SK-N-SH treated with all-trans-retinoic acid at 6 μM for 48 hours (cell line): ENCODE measurements around the gene SMAD3.
A peak's percentile ranks its signal among the peaks of the same experiment; 100 is the strongest.
"Not testable (repeated sequence)": the region's sequence is repeated elsewhere in the genome, so short reads cannot be mapped to it uniquely, and the experiment has no call there.

Source experiments
- ATAC-seq: fragments of 200-7000 bp; cut with Tn5 transposase; 3 replicates; pipeline ENCODE4 v1.9.1; 2020; ENCODE audit warnings: mild to moderate bottlenecking, moderate library complexity
- ARNTL ChIP-seq: fragments of 450-650 bp; formaldehyde crosslinking; IDR thresholded peaks from 2 replicates; pipeline ENCODE4 v1.5.0; 2020; ENCODE audit warnings: low read depth, mild to moderate bottlenecking, moderate library complexity, borderline replicate concordance
- CSDC2 ChIP-seq: fragments of 250-450 bp; sonication (Bioruptor Pico); IDR thresholded peaks from 2 replicates; pipeline ENCODE4 v1.5.0; 2020; ENCODE audit warnings: mild to moderate bottlenecking, moderate library complexity
- ISL1 ChIP-seq: fragments of 250-450 bp; sonication (Bioruptor Pico); IDR thresholded peaks from 2 replicates; pipeline ENCODE4 v2.1.2; 2022; ENCODE audit warnings: mild to moderate bottlenecking, moderate library complexity
- PPARA ChIP-seq: fragments of 250-450 bp; sonication (Bioruptor Pico); IDR thresholded peaks from 2 replicates; pipeline ENCODE4 v1.5.0; 2020; ENCODE audit warnings: mild to moderate bottlenecking, borderline replicate concordance
- RARB ChIP-seq: fragments of 250-450 bp; sonication (Bioruptor Pico); IDR thresholded peaks from 2 replicates; pipeline ENCODE4 v1.8.0; 2021; ENCODE audit warnings: mild to moderate bottlenecking, moderate library complexity
- TCF4 ChIP-seq: fragments of 250-450 bp; sonication (Bioruptor Pico); IDR thresholded peaks from 2 replicates; pipeline ENCODE4 v1.8.0; 2021; ENCODE audit warnings: mild to moderate bottlenecking, moderate library complexity, borderline replicate concordance
- ZC3H10 ChIP-seq: fragments of 250-450 bp; sonication (Bioruptor Pico); IDR thresholded peaks from 2 replicates; pipeline ENCODE4 v1.5.1; 2021; ENCODE audit warnings: mild to moderate bottlenecking, moderate library complexity
- ZFP3 ChIP-seq: fragments of 250-450 bp; sonication (Bioruptor Pico); IDR thresholded peaks from 2 replicates; pipeline ENCODE4 v1.5.0; 2020; ENCODE audit warnings: mild to moderate bottlenecking, moderate library complexity
- ZNF565 ChIP-seq: fragments of 450-650 bp; formaldehyde crosslinking; conservative IDR thresholded peaks from 2 replicates; pipeline ENCODE4 v1.5.0; 2020; ENCODE audit warnings: low read depth, mild to moderate bottlenecking, moderate library complexity
- ZNF70 ChIP-seq: fragments of 450-650 bp; formaldehyde crosslinking; IDR thresholded peaks from 2 replicates; pipeline ENCODE4 v1.5.0; 2020; ENCODE audit warnings: mild to moderate bottlenecking, moderate library complexity
- TF ChIP-seq, protein P1 (sequence below): fragments of 250-450 bp; sonication (Bioruptor Pico); IDR thresholded peaks from 2 replicates; pipeline ENCODE4 v1.8.0; 2021; ENCODE audit warnings: low read depth, mild to moderate bottlenecking, moderate library complexity, borderline replicate concordance
- TF ChIP-seq, protein P2 (sequence below): fragments of 250-450 bp; sonication (Bioruptor Pico); IDR thresholded peaks from 2 replicates; pipeline ENCODE4 v1.5.0; 2020; ENCODE audit warnings: mild to moderate bottlenecking, moderate library complexity
- TF ChIP-seq, protein P3 (sequence below): fragments of 250-450 bp; sonication (Bioruptor Pico); IDR thresholded peaks from 2 replicates; pipeline ENCODE4 v1.8.0; 2020; ENCODE audit warnings: mild to moderate bottlenecking, moderate library complexity, borderline replicate concordance

SMAD3 gene

DNA sequence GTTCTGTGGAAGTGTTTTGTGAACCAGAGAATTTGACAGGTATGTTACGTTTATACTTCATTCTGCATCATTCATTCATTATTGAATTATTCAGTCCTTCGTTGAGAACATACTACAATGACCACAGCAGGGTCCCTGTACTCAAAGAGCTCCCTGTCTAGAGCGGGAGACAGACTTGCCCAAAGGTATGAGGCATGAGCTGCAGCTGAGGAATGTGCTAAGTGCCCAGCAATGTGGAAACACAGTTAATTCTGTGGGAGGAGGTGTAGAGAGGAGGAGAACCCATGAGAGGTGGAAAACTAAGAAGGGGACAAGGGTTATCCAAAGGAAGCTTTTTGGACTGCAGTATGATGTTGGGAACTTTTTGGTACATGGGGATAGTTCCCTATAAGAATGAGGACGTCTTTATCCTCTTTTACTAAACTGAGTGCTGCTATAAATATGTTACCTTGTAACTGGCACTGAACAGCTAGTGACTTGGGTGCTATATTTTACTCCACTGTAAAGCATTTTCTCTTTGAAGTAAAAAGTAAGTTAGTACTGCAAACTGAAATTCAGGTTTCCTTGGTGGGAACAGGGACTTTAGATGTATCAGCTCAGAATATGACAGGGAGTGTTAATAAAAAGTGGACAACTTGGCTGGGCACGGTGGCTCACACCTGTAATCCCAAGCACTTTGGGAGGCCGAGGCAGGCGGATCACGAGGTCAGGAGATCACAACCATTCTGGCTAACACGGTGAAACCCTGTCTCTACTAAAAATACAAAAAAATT lies 5.7 kb downstream of the SMAD3 start:
- ATAC-seq, result no peak

DNA sequence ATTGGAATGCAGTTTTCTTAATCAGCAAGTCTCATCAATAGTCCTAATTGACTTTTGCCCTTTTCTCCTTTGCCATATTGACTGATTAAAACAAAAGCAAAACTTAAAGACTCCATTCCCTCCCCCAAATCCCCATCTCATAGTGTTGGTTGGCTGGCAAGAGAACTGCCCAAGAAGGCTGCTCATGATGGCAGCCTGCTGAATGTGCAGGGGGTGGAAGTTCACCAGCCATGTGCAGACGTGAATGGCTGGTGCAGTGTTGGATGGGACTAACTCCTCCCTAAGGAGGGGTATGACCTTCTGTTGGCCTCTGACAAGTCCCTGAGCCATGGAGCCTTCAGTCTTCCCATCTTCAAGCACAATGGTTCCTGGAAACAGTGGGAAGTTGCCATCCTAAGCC lies 7.0 kb downstream of the SMAD3 start:
- ATAC-seq, result no peak
- TF ChIP-seq ZC3H10 (CRISPR knock-in tag) (no peak), ARNTL (CRISPR knock-in tag) (no peak), ZNF565 (no peak), PPARA (CRISPR knock-in tag) (no peak)
- TF ChIP-seq, protein P1, sequence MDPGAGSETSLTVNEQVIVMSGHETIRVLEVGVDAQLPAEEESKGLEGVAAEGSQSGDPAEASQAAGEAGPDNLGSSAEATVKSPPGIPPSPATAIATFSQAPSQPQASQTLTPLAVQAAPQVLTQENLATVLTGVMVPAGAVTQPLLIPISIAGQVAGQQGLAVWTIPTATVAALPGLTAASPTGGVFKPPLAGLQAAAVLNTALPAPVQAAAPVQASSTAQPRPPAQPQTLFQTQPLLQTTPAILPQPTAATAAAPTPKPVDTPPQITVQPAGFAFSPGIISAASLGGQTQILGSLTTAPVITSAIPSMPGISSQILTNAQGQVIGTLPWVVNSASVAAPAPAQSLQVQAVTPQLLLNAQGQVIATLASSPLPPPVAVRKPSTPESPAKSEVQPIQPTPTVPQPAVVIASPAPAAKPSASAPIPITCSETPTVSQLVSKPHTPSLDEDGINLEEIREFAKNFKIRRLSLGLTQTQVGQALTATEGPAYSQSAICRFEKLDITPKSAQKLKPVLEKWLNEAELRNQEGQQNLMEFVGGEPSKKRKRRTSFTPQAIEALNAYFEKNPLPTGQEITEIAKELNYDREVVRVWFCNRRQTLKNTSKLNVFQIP (CRISPR knock-in tag), result no peak
- TF ChIP-seq, all 23 proteins: peak for 0

More for the DNA sequence above, 5.7 kb downstream of the SMAD3 start:
- no peak for TF ChIP-seq ZC3H10 (CRISPR knock-in tag)
- TF ChIP-seq, all 23 proteins: peak for 0

DNA sequence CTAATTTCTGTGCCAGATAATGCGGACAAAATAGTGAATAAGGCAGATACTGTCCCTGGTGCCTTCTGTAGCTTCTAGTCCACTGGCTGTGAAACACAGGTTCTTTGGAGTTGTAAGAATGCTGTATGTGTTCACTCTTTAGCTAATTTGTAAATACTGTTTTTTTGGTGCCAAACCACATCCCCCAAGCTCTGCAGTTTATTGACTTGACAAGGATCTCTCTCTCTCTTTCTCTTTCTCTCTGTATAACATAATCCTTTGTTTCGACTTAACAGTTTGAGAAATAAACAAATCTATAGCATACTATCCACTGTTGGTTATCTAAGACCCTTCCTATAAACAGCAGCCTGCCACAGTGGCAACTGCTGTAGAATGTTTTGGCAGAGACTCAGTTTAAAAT lies 7.6 kb downstream of the SMAD3 start:
- no peak for TF ChIP-seq RARB (CRISPR knock-in tag)
- TF ChIP-seq ZC3H10 (CRISPR knock-in tag), result 0 out of 2 replicates have a peak, but pooled peaks have one; percentile 10
- no peak for ATAC-seq

DNA sequence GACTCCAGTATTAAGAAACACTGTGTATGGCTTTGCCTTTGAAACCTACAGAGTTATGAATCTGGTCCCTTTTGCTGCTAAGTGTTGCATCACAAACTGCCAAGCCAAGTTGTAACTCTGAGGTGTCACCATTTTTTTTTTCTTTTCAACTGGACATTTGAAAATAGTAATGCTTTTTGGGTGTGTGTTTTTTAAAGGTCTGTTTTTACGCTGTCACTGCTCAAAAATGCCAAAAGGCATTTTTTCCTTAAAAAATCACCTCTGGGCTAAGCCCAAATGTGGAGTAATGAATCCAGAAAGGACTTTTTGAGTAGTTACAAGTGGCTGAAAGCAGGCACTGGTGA lies 9.5 kb downstream of the SMAD3 start:
- ATAC-seq, result no peak
- TF ChIP-seq, protein P2, sequence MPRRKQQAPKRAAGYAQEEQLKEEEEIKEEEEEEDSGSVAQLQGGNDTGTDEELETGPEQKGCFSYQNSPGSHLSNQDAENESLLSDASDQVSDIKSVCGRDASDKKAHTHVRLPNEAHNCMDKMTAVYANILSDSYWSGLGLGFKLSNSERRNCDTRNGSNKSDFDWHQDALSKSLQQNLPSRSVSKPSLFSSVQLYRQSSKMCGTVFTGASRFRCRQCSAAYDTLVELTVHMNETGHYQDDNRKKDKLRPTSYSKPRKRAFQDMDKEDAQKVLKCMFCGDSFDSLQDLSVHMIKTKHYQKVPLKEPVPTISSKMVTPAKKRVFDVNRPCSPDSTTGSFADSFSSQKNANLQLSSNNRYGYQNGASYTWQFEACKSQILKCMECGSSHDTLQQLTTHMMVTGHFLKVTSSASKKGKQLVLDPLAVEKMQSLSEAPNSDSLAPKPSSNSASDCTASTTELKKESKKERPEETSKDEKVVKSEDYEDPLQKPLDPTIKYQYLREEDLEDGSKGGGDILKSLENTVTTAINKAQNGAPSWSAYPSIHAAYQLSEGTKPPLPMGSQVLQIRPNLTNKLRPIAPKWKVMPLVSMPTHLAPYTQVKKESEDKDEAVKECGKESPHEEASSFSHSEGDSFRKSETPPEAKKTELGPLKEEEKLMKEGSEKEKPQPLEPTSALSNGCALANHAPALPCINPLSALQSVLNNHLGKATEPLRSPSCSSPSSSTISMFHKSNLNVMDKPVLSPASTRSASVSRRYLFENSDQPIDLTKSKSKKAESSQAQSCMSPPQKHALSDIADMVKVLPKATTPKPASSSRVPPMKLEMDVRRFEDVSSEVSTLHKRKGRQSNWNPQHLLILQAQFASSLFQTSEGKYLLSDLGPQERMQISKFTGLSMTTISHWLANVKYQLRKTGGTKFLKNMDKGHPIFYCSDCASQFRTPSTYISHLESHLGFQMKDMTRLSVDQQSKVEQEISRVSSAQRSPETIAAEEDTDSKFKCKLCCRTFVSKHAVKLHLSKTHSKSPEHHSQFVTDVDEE (CRISPR knock-in tag), result no peak
- TF ChIP-seq ZNF565 (no peak), TCF4 (CRISPR knock-in tag) (no peak), RARB (CRISPR knock-in tag) (no peak)

DNA sequence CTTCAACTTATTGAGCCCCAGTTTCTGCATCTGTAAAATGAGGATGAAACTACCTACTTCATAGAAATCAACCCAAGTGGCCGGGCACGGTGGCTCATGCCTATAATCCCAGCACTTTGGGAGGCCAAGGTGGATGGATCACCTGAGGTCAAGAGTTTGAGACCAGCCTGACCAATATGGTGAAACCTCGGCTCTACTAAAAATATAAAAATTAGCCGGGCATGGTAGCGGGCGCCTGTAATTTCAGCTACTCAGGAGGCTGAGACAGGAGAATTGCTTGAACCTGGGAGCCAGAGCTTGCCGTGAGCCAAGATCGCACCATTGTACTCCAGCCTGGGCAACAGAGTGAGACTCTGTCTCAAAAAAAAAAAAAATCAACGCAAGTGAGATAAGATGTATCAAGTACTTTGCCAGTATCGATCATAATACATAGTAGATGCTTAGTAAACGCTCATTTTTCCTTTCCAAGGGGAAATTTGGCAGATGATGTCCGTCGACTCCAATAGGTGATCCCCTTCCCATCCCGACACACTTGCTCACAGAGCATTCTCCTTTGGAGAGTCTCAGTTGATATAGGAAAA lies 10.2 kb downstream of the SMAD3 start:
- ATAC-seq, result not testable (repeated sequence)

DNA sequence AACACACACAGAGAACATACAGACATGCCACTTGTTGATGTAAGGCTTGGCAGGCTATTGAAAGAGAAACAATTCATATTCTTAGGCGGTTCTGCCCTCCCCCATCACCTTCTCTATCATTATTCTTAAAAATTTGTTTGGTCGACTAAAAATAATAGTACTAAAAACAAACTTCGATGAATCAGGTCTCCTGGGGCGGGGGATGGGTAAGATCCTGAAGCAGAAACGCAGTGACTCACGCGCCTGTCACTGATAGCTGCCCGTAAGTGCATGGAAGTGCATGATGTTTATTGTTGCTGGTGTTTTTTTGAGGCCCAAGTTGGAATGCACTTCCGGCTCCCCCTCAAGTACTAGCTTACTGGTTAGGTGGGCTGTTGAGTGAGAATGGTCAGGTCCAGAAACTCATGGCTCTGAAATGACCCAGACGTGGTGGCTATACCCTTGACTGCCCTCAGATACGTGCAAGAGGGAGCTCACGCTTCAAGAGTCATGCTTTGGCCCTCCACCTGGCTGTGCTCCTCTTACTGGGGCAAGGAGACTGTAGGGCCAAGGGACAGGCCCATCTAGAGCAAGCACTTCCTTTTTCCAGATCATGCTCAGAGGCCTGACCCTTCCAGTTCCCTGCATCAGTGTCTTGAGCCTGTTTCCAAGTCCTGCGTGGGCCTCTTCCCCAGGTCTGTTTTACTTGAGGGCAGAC lies 10.9 kb downstream of the SMAD3 start:
- TF ChIP-seq ZFP3 (CRISPR knock-in tag) (0 out of 2 replicates have a peak, but pooled peaks have one; percentile 22), ZNF70 (CRISPR knock-in tag) (no peak), ISL1 (CRISPR knock-in tag) (peak; percentile 44)
- TF ChIP-seq, protein P3, sequence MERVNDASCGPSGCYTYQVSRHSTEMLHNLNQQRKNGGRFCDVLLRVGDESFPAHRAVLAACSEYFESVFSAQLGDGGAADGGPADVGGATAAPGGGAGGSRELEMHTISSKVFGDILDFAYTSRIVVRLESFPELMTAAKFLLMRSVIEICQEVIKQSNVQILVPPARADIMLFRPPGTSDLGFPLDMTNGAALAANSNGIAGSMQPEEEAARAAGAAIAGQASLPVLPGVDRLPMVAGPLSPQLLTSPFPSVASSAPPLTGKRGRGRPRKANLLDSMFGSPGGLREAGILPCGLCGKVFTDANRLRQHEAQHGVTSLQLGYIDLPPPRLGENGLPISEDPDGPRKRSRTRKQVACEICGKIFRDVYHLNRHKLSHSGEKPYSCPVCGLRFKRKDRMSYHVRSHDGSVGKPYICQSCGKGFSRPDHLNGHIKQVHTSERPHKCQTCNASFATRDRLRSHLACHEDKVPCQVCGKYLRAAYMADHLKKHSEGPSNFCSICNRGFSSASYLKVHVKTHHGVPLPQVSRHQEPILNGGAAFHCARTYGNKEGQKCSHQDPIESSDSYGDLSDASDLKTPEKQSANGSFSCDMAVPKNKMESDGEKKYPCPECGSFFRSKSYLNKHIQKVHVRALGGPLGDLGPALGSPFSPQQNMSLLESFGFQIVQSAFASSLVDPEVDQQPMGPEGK (CRISPR knock-in tag), result no peak
- TF ChIP-seq, all 23 proteins: peak for 2
- ATAC-seq, result peak; percentile 48

DNA sequence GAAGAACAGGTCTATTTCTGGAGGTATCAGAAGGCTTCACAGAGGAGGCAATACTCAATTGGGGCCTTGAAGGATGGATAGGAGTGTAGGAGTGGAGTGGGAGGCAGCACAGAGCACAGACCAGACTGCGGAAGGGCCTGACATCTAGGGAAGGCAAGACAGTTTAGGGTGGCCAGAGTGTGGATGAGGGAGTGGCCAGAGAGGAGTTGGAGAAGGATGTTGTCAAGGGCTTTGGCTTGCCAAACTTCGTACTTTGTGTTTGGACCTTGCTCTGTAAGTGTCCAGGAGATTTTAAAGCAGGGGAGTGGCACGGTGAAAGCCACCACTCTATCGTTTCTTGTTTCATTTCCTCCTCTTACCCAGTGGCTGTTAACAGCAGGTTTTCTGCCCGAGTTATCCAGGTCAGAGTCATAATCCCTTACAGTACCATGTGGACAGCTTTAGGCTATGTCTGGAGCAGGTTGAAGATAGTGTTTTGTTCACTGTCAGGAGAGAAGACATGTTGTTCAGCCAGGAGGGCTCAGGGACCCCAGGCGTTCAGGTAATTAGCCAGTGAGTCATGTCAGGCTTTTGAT lies 12.3 kb downstream of the SMAD3 start:
- TF ChIP-seq ZFP3 (CRISPR knock-in tag), result peak; percentile 98
- TF ChIP-seq CSDC2 (CRISPR knock-in tag), result no peak
- no peak; the same call in 2 of the 3 replicates for ATAC-seq
